Measurements from ENCODE around the gene HMOX1. TPM values are rescaled to one million over a fixed set of nuclear protein-coding genes. Genes with fewer than 3 reads are reported as not detected.

The HMOX1 gene
- total RNA-seq, 1 donor from 2014 or later: 54.0 TPM

DNA sequence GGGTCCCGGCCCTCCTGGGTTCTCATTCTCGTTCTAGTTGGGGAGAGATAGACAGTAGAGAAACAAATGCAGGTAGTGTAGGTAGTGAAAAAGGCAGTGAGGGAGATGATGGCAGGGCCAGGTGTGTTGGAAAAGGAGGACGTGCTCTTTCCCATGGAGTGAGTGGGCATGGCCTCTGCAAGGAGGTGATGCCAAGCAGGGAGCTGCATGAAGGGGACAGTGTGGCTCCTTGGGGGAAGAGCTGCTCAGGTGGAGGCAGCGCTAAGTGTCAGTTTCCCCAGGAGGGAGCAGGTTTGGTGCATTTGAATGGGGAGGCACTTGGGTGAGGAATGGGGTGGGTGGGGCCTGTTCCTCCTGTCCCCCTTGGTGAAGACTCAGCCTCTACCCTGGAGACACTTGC, 41.2 kb downstream of the HMOX1 start:
- intact Hi-C loops (cut with DNase I): no loop called here
- no peak overlapping the region for H3K4me3 ChIP-seq
- no peak for DNase-seq
- TF ChIP-seq, protein P1, sequence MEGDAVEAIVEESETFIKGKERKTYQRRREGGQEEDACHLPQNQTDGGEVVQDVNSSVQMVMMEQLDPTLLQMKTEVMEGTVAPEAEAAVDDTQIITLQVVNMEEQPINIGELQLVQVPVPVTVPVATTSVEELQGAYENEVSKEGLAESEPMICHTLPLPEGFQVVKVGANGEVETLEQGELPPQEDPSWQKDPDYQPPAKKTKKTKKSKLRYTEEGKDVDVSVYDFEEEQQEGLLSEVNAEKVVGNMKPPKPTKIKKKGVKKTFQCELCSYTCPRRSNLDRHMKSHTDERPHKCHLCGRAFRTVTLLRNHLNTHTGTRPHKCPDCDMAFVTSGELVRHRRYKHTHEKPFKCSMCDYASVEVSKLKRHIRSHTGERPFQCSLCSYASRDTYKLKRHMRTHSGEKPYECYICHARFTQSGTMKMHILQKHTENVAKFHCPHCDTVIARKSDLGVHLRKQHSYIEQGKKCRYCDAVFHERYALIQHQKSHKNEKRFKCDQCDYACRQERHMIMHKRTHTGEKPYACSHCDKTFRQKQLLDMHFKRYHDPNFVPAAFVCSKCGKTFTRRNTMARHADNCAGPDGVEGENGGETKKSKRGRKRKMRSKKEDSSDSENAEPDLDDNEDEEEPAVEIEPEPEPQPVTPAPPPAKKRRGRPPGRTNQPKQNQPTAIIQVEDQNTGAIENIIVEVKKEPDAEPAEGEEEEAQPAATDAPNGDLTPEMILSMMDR (IDR thresholded peaks at IDR 0.05): no peak
- H3K36me3 ChIP-seq: peaks cover 72% of the 10 kb centered on the region
- H3K4me1 ChIP-seq: no peaks in the 10 kb centered on the region
- no peaks in the 10 kb centered on the region for H3K9me3 ChIP-seq
- H3K27me3 ChIP-seq: no peaks in the 10 kb centered on the region
- ATAC-seq: no peak
- H3K27ac ChIP-seq: no peak overlapping the region

DNA sequence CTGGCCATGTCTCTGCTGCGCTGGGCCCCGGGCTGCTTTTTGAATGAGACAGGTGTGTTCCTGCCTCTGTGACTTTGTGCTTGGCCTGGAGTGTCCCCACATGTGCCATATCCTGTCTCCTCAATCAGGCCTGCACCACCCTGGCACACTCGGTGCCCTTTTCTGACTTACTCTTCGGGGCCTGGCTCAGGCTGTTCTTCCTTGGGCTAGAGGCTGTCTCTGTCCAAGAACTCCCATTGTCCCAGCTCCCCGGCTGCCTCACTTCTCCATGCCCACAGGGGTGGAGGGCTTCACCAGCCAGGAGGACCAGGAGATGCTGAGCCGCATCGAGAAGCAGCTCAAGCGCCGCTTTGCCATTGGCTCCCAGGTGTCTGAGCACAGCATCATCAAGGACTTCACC, 42.0 kb downstream of the HMOX1 start:
- H3K9me3 ChIP-seq: no peaks in the 10 kb centered on the region
- intact Hi-C loops (cut with DNase I): no loop called here
- DNase-seq (no peak), ATAC-seq (no peak)
- H3K27ac ChIP-seq: no peak overlapping the region
- H3K36me3 ChIP-seq: peaks cover 65% of the 10 kb centered on the region
- H3K4me1 ChIP-seq: no peaks in the 10 kb centered on the region
- TF ChIP-seq, protein P1 (IDR thresholded peaks at IDR 0.05): no peak
- no peak overlapping the region for H3K4me3 ChIP-seq
- no peaks in the 10 kb centered on the region for H3K27me3 ChIP-seq

DNA sequence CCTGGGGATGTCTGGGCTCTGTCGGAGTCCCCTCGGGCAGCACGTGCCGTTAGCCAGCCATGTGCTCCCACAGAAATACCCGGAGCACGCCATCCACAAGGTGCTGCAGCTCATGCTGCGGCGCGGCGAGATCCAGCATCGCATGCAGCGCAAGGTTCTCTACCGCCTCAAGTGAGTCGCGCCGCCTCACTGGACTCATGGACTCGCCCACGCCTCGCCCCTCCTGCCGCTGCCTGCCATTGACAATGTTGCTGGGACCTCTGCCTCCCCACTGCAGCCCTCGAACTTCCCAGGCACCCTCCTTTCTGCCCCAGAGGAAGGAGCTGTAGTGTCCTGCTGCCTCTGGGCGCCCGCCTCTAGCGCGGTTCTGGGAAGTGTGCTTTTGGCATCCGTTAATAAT, 43.2 kb downstream of the HMOX1 start:
- Histone ChIP-seq H3K9me3 (no peaks in the 10 kb centered on the region), H3K4me3 (no peak overlapping the region), H3K27ac (no peak overlapping the region), H3K4me1 (no peaks in the 10 kb centered on the region), H3K27me3 (no peaks in the 10 kb centered on the region), H3K36me3 (peaks cover 53% of the 10 kb centered on the region)
- TF ChIP-seq, protein P1 (IDR thresholded peaks at IDR 0.05): no peak
- intact Hi-C loops (cut with DNase I): no loop called here
- no peak for DNase-seq
- ATAC-seq: no peak

DNA sequence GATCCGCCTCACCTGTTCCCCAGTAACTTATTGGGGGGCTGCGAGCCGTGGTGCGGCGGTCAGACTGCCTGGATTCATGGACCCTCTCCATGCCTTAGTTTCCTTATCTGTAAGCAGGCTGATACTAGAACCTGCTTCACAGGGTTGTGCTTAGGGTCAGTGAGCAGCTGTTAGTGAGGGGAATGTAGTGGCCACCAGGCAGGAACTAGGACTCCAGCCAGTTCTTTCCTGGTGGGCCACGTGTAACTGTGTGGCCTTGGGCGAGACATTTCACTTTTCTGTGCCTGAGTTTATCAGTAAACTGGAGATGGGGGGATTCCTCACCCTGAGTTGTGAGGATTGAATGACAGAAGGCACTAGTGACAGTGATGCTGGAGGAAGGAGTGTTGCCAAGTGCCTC, 43.9 kb downstream of the HMOX1 start:
- Histone ChIP-seq H3K4me1 (no peaks in the 10 kb centered on the region), H3K27me3 (no peaks in the 10 kb centered on the region), H3K4me3 (no peak overlapping the region), H3K36me3 (peaks cover 46% of the 10 kb centered on the region), H3K27ac (no peak overlapping the region), H3K9me3 (no peaks in the 10 kb centered on the region)
- no peak for ATAC-seq
- DNase-seq: no peak
- TF ChIP-seq, protein P1 (IDR thresholded peaks at IDR 0.05): no peak
- intact Hi-C loops (cut with DNase I): no loop called here

DNA sequence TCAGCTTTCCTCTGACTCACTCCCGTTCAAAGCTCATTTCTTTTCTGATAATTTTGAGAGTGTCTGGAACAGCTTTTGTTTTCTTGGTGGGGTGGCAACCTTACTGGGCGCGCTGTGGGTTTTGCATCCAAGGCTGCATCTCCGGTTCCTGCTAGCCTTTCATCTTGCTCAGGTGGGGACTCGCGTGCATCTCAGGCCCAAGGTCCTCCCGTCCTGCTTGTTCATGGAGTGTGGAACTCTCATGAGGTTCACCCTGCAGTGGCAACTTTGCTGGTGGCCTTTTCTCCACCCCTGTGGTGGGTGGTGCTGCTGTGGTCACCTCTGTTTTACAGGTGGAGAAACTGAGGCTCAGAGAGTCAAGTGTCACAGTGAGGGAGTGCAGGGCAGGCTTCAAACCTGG, 44.6 kb downstream of the HMOX1 start:
- ATAC-seq (no peak), DNase-seq (no peak)
- H3K4me1 ChIP-seq: no peaks in the 10 kb centered on the region
- peaks cover 38% of the 10 kb centered on the region for H3K36me3 ChIP-seq
- no peak overlapping the region for H3K27ac ChIP-seq
- H3K27me3 ChIP-seq: no peaks in the 10 kb centered on the region
- no peak overlapping the region for H3K4me3 ChIP-seq
- intact Hi-C loops (cut with DNase I): no loop called here
- H3K9me3 ChIP-seq: no peaks in the 10 kb centered on the region
- TF ChIP-seq, protein P1 (IDR thresholded peaks at IDR 0.05): no peak
